H1 (cell line): Measurements from ENCODE around the gene MATN1. TPM values are rescaled to one million over a fixed set of nuclear protein-coding genes. Genes with fewer than 3 reads are reported as not detected.
A peak's percentile ranks its signal among the peaks of the same experiment; 100 is the strongest.

ENCODE experiments used
- CTCF ChIA-PET: fragments of 300-600 bp; sonication (Branson Sonifier 250); formaldehyde crosslinking; loops from one replicate; lab custom pipeline; 2021; ENCODE audit not compliant: partially characterized antibody; lab: Charles Lee
- POLR2A ChIA-PET: fragments of 300-600 bp; sonication (Branson Sonifier 250); formaldehyde crosslinking; loops from one replicate; lab custom pipeline; 2021; ENCODE audit warnings: inconsistent platforms; ENCODE audit not compliant: partially characterized antibody; lab: Charles Lee
- DNase-seq, 2 experiments: peaks; one replicate each; pipeline versions ENCODE4 v3.0.0 to v3.0.0-alpha.2; 2010 to 2022; ENCODE audit warnings: low spot score in 2 of 2, low read depth in 1 of 2, mixed read lengths in 1 of 2
- FAIRE-seq: peaks from 2 replicates; lab custom pipeline; 2011; peaks lifted over from hg19 to GRCh38; lab: Jason Lieb, UNC
- H2AFZ ChIP-seq: 2 replicates; pipeline ENCODE4 v1.8.1; 2012; ENCODE audit warnings: low read length, inconsistent platforms
- H2AK5ac ChIP-seq: 2 replicates; pipeline ENCODE4 v1.6.1; 2013; ENCODE audit warnings: low read depth, low read length
- H2BK120ac ChIP-seq: replicated peaks from 2 replicates; pipeline ENCODE3; 2013; ENCODE audit warnings: low read depth, low read length, inconsistent platforms
- H2BK12ac ChIP-seq: 2 replicates; pipeline ENCODE4 v1.6.1; 2013; ENCODE audit warnings: low read depth, low read length
- H2BK15ac ChIP-seq: 2 replicates; pipeline ENCODE4 v1.6.1; 2013; ENCODE audit warnings: low read length
- H2BK20ac ChIP-seq: 2 replicates; pipeline ENCODE4 v1.6.1; 2013; ENCODE audit warnings: low read length
- H2BK5ac ChIP-seq: 2 replicates; pipeline ENCODE4 v1.6.1; 2013; ENCODE audit warnings: low read depth, low read length
- H3K14ac ChIP-seq: 2 replicates; pipeline ENCODE4 v1.6.1; 2013; ENCODE audit warnings: inconsistent platforms; ENCODE audit not compliant: insufficient read length
- H3K18ac ChIP-seq: 2 replicates; pipeline ENCODE4 v1.6.1; 2013; ENCODE audit warnings: low read length; ENCODE audit errors: extremely low read depth
- H3K23ac ChIP-seq: 2 replicates; pipeline ENCODE4 v1.6.1; 2013; ENCODE audit warnings: inconsistent platforms; ENCODE audit not compliant: insufficient read length
- H3K23me2 ChIP-seq: 2 replicates; pipeline ENCODE4 v1.6.1; 2013; ENCODE audit warnings: low read depth, low read length
- H3K27ac ChIP-seq: 2 replicates; pipeline ENCODE4 v1.6.1; 2011; ENCODE audit warnings: low read depth, low read length, inconsistent platforms
- H3K27me3 ChIP-seq, 4 experiments: replicated peaks in 1 of 4; 1 replicate in 1 of 4; 2 replicates in 3 of 4; pipeline versions ENCODE4 v1.6.1 to v1.8.1; 2011 to 2013; ENCODE audit warnings: low read length in 3 of 4, mild to moderate bottlenecking in 3 of 4, inconsistent platforms in 2 of 4, mixed read lengths in 2 of 4, moderate library complexity in 1 of 4; ENCODE audit not compliant: control insufficient read depth in 3 of 4, insufficient read depth in 3 of 4; ENCODE audit errors: extremely low read depth in 1 of 4
- H3K36me3 ChIP-seq, 4 experiments: 2 replicates each; pipeline versions ENCODE4 v1.6.1 to v1.8.1; 2011 to 2013; ENCODE audit warnings: mild to moderate bottlenecking in 4 of 4, low read length in 3 of 4, moderate library complexity in 2 of 4, control low read depth in 1 of 4, inconsistent platforms in 1 of 4; ENCODE audit not compliant: insufficient read depth in 4 of 4, control insufficient read depth in 2 of 4
- H3K4ac ChIP-seq: replicated peaks from 2 replicates; pipeline ENCODE3; 2013; ENCODE audit warnings: low read length, low read depth, mixed read lengths, inconsistent platforms; ENCODE audit not compliant: insufficient read length
- H3K4me1 ChIP-seq, 4 experiments: replicated peaks in 1 of 4; 1 replicate in 1 of 4; 2 replicates in 3 of 4; pipeline versions ENCODE4 v1.6.1 to v1.8.1; 2011 to 2013; ENCODE audit warnings: low read length in 3 of 4, inconsistent platforms in 2 of 4, mixed read lengths in 1 of 4; ENCODE audit not compliant: insufficient read depth in 4 of 4, control insufficient read depth in 3 of 4
- H3K4me2 ChIP-seq, 2 experiments: 2 replicates each; pipeline versions ENCODE4 v1.6.1 to v1.8.1; 2011 to 2013; ENCODE audit warnings: low read depth in 2 of 2, low read length in 2 of 2, control low read depth in 1 of 2, inconsistent platforms in 1 of 2, mild to moderate bottlenecking in 1 of 2; ENCODE audit not compliant: insufficient read depth in 1 of 2
- H3K4me3 ChIP-seq, 4 experiments: fragments of 200-600, 300-600 bp in 1 of 4; sonication (generic), shearing (Covaris generic), sonication (Bioruptor Twin) in 1 of 4; 2 replicates each; pipeline versions ENCODE4 v1.5.1 to v1.8.1; 2011 to 2016; ENCODE audit warnings: low read length in 4 of 4, low read depth in 3 of 4, control low read depth in 2 of 4, inconsistent platforms in 2 of 4, mild to moderate bottlenecking in 2 of 4, mixed read lengths in 1 of 4, moderate library complexity in 1 of 4; ENCODE audit not compliant: insufficient read depth in 2 of 4; ENCODE audit errors: extremely low read depth in 1 of 4
- H3K56ac ChIP-seq: replicated peaks from 2 replicates; pipeline ENCODE3; 2013; ENCODE audit warnings: low read depth, mild to moderate bottlenecking, mixed read lengths, low read length, inconsistent platforms; ENCODE audit not compliant: insufficient read length
- H3K79me1 ChIP-seq: 2 replicates; pipeline ENCODE4 v1.6.1; 2013; ENCODE audit warnings: low read depth, low read length, control low read depth
- H3K79me2 ChIP-seq, 2 experiments: 2 replicates each; pipeline versions ENCODE4 v1.6.1 to v1.8.1; 2012 to 2013; ENCODE audit warnings: low read length in 2 of 2, mild to moderate bottlenecking in 2 of 2, inconsistent platforms in 1 of 2; ENCODE audit not compliant: insufficient read depth in 2 of 2, control insufficient read depth in 1 of 2
- H3K9ac ChIP-seq, 4 experiments: replicated peaks in 1 of 4; 1 replicate in 1 of 4; 2 replicates in 3 of 4; pipeline versions ENCODE4 v1.6.1 to v1.8.1; 2011 to 2013; ENCODE audit warnings: low read depth in 3 of 4, low read length in 3 of 4, control low read depth in 2 of 4, mild to moderate bottlenecking in 2 of 4, moderate library complexity in 2 of 4, inconsistent platforms in 1 of 4; ENCODE audit errors: extremely low read depth in 1 of 4
- H3K9me3 ChIP-seq, 2 experiments: 2 replicates each; pipeline versions ENCODE4 v1.6.1 to v1.8.1; 2012 to 2013; ENCODE audit warnings: mild to moderate bottlenecking in 2 of 2, moderate library complexity in 2 of 2, control low read depth in 1 of 2, inconsistent platforms in 1 of 2, low read depth in 1 of 2, low read length in 1 of 2, mixed read lengths in 1 of 2; ENCODE audit not compliant: insufficient read depth in 2 of 2
- H4K20me1 ChIP-seq, 2 experiments: replicated peaks in 1 of 2; 2 replicates each; pipeline versions ENCODE3 to v1.8.1; 2011 to 2013; ENCODE audit warnings: inconsistent platforms in 2 of 2, low read length in 2 of 2, mild to moderate bottlenecking in 1 of 2; ENCODE audit not compliant: insufficient read depth in 2 of 2, control insufficient read depth in 1 of 2
- H4K5ac ChIP-seq: 2 replicates; pipeline ENCODE4 v1.6.1; 2013; ENCODE audit warnings: low read length, low read depth, mixed read lengths, inconsistent platforms; ENCODE audit not compliant: insufficient read length
- H4K8ac ChIP-seq: 2 replicates; pipeline ENCODE4 v1.8.0; 2013; ENCODE audit warnings: mild to moderate bottlenecking, moderate library complexity, low read length, inconsistent platforms; ENCODE audit not compliant: insufficient read depth; ENCODE audit errors: extremely low read depth
- H4K91ac ChIP-seq: replicated peaks from 2 replicates; pipeline ENCODE3; 2013; ENCODE audit warnings: low read length, mixed read lengths, inconsistent platforms; ENCODE audit not compliant: insufficient read length
- ATF2 ChIP-seq: IDR thresholded peaks from 2 replicates; pipeline ENCODE4 v1.6.1; 2012; ENCODE audit warnings: low read length, inconsistent platforms
- ATF3 ChIP-seq: IDR thresholded peaks from 2 replicates; pipeline ENCODE4 v1.6.1; 2011; ENCODE audit warnings: low read depth, mild to moderate bottlenecking, low read length; ENCODE audit not compliant: insufficient read depth
- CEBPB ChIP-seq: IDR thresholded peaks from 2 replicates; pipeline ENCODE4 v1.6.1; 2012; ENCODE audit warnings: low read depth, low read length
- CHD1 ChIP-seq: IDR thresholded peaks from 2 replicates; pipeline ENCODE4 v1.6.1; 2012; ENCODE audit warnings: low read depth, low read length, improper control_type of control experiment
- CHD2 ChIP-seq: IDR thresholded peaks from 2 replicates; pipeline ENCODE4 v1.6.1; 2012; ENCODE audit warnings: low read length, improper control_type of control experiment
- CREB1 ChIP-seq: IDR thresholded peaks from 2 replicates; pipeline ENCODE4 v1.6.1; 2012; ENCODE audit warnings: inconsistent platforms
- HDAC2 ChIP-seq, 2 experiments: fragments of 300-600 bp in 1 of 2; sonication (generic) in 1 of 2; IDR thresholded peaks; 2 replicates each; pipeline ENCODE4 v1.6.1; 2011 to 2012; ENCODE audit warnings: low read depth in 2 of 2, low read length in 2 of 2, mild to moderate bottlenecking in 2 of 2, moderate library complexity in 2 of 2, borderline replicate concordance in 1 of 2, inconsistent platforms in 1 of 2
- HDAC6 ChIP-seq: IDR thresholded peaks from one replicate; pipeline ENCODE4 v1.7.1; 2012; ENCODE audit warnings: low read depth, mild to moderate bottlenecking, inconsistent platforms, low read length, moderate library complexity
- NRF1 ChIP-seq: IDR thresholded peaks from 2 replicates; pipeline ENCODE4 v1.6.1; 2011; ENCODE audit warnings: mild to moderate bottlenecking, low read depth, low read length, improper control_type of control experiment
- SP1 ChIP-seq: IDR thresholded peaks from 2 replicates; pipeline ENCODE4 v1.6.1; 2011; ENCODE audit warnings: low read depth, low read length
- TAF7 ChIP-seq: optimal IDR thresholded peaks from 2 replicates; pipeline ENCODE3; 2011; ENCODE audit warnings: low read depth, mild to moderate bottlenecking, inconsistent platforms, low read length, moderate library complexity, borderline replicate concordance
- TEAD4 ChIP-seq: IDR thresholded peaks from 2 replicates; pipeline ENCODE4 v1.6.1; 2012; ENCODE audit warnings: low read depth, low read length, inconsistent platforms, mixed read lengths
- WGBS, 2 experiments: shearing (Covaris generic) in 1 of 2; methylation state at CpG; one replicate each; pipeline versions ENCODE4 v1.1.6 to v1.1.7; 2013 to 2015; ENCODE audit warnings: low lambda C conversion rate in 2 of 2, mixed read lengths in 2 of 2, inconsistent platforms in 1 of 2, low coverage in 1 of 2, missing lambda C conversion rate in 1 of 2; ENCODE audit not compliant: insufficient replicate concordance in 2 of 2, insufficient coverage in 1 of 2, insufficient read length in 1 of 2; ENCODE audit errors: extremely low coverage in 1 of 2, missing lambda C conversion rate in 1 of 2; 5-methylcytosine and 5-hydroxymethylcytosine counted together
- polyA plus RNA-seq, 7 experiments: library from polyadenylated mRNA; depleted of rRNA in 3 of 7; stranded (reverse) in 5 of 7; unstranded in 2 of 7; fragments of >200 nt in 5 of 7; fragments of 200-250 nt in 2 of 7; gene quantifications; 1 replicate in 5 of 7; 2 replicates in 1 of 7; 4 replicates in 1 of 7; pipeline versions ENCODE4 v1.2.1 to v1.2.3, GENCODE V29; 2011 to 2013; ENCODE audit warnings: missing spikeins in 2 of 7, mixed read lengths in 2 of 7
- total RNA-seq: library from RNA; stranded (reverse); fragmentation: NEBNext Ultra II Directional; extraction: Animal tissue kit (Norgen Biotek cat#: 25700); gene quantifications from 2 replicates; pipeline ENCODE4 v1.2.1, GENCODE V29; 2021

The MATN1 gene
- total and polyA plus RNA-seq, 2 of the 8 experiments (the other 6 are each of a cell fraction or from before 2014, with no cell fraction given): 0.12 to 0.28 TPM

- Histone ChIP-seq H3K4ac (no peak overlapping the region), H3K9me3 (no peaks in the 10 kb centered on the region), H2BK5ac (no peak overlapping the region), H3K18ac (no peak overlapping the region), H4K8ac (no peak overlapping the region), H3K36me3 (no peaks in the 10 kb centered on the region), H4K20me1 (no peaks in the 10 kb centered on the region), H2AK5ac (no peak overlapping the region), H3K27me3 (no peaks in the 10 kb centered on the region), H3K27ac (no peak overlapping the region), H3K14ac (no peak overlapping the region), H3K4me1 (peaks cover 0 to 10% (median 4%) of the 10 kb centered on the region in 4 experiments; a peak in 5 of 7 replicates), H3K79me1 (no peaks in the 10 kb centered on the region), H4K5ac (no peak overlapping the region), H3K4me3 (no peak overlapping the region), H2BK15ac (no peak overlapping the region), H2BK12ac (peak overlapping the region; percentile 4; the same call in 1 of the 2 replicates), H4K91ac (no peak overlapping the region), H3K23ac (no peak overlapping the region), H3K9ac (no peak overlapping the region), H2BK20ac (no peak overlapping the region), H3K23me2 (no peaks in the 10 kb centered on the region), H3K4me2 (no peak overlapping the region), H3K56ac (no peak overlapping the region), H2AFZ (no peak overlapping the region), H3K79me2 (no peaks in the 10 kb centered on the region), H2BK120ac (no peak overlapping the region)
- TF ChIP-seq CEBPB (no peak), NRF1 (no peak), CHD1 (no peak), HDAC2 (IDR thresholded peaks at IDR 0.05; ENCODE audit: borderline replicate concordance in 1 of 2, low read depth in 2 of 2, low read length in 2 of 2) (no peak), ATF2 (no peak), CREB1 (no peak), HDAC6 (no peak), SP1 (no peak), TEAD4 (no peak), ATF3 (no peak), CHD2 (no peak), TAF7 (no peak)
- WGBS, 2 experiments: 83% methylated on average over 5 of the region's 5 CpGs; no CpG with 5 or more reads in 1 of the 2 experiments
- FAIRE-seq: no peak
- POLR2A ChIA-PET: no interaction called here
- DNase-seq: no peak
- CTCF ChIA-PET: interaction anchor here (1.2 to 1.4 kb wide), 2 partner anchors 16 to 311 kb away, joined by 4 to 5 read pairs; no protein-coding TSS in a partner anchor
These were observed 31.9 kb downstream of the MATN1 start for GRCh38 chr1:30691480-30691879.
